ACHN (cell line): ENCODE data around the gene MICALL1.

Experiments used
- DNase-seq: peaks from one replicate; pipeline ENCODE4 v3.0.0-alpha.2; 2015
- in situ Hi-C: cut with HindIII; loops from 2 replicates; pipeline ENCODE4 v1.10.0; 2017; ENCODE audit warnings: low sequenced_read_pairs, low pct_ligation_motif_present, low pct_unique_long_range_greater_than_20kb

MICALL1 gene

GRCh38 chr22:37898441-37899181, 7.5 kb upstream of the MICALL1 start:
- in situ Hi-C loops, result no loop called here
- no peak for DNase-seq

DNA sequence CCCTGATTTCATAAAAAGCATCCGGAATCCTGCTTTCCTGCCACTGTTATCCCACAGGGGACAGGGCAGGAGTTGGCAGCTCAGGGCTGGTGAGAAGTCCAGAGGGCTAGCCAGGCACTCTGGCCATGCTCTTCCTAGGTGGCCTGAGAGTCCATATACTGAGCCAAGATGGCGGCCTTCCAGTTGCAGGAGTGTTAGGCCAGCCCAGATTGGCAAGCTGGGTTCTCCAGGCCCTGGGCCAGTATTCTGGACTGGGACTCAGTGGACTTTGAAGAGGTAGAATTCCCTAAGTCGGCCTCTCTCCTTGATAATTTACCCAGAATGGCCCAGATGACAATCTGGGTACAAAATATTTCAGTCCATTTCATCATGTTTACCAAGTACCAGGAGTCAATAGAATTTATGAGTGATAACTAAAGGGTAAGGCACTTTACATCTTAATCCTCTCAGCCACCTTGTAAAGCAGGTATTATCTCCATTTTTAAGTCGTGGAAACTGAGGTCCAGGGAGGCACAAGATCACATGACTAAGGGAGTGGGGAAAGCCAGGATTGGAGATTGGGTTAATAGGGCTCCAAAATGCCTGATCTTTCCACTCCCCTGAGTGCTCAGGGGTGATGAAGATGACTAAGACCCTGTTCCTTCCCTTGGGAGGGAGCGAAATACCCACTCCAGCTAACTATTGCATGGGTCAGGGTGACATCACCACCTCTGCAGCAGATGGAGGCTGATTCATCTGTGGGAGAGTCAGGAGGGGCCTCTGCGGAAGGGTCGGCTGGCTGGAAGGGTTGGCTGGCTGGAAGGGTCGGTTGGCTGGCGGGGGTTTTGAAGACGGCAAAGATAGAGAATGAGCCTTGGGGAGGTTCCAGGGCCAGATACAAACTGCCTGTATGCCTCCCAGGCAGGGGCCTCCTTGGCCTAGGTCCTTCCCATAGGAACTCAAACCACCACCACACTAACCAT, 1.2 kb upstream of the MICALL1 start:
- peak; percentile 94 for DNase-seq
- in situ Hi-C loops, result no loop called here

DNA sequence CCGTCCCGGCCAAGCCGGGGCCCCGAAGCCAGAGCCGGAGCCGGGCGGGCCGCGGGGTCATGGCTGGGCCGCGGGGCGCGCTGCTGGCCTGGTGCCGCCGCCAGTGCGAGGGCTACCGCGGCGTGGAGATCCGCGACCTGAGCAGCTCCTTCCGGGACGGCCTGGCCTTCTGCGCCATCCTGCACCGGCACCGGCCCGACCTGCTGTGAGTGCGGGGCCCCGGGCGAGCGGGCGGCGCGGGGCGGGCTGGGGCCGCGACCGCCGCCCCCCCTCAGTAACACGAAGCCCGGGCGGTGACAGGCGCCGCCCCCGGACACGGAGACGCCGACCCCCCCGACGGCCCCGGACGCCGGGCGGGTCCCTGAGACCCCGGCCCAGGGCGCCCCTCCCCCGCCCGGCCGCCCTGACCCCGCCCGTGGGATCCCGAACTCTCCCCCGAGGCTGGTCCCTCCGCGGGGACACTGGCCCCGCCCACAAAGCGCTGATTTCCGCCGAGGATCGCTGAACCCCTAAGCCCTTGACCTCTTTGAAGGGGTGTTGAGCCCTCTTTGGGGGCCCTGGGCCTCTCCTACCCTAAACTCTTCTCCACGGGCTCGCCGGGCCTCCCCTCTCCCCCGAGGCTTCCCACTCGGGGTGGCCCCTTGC, 389 bp downstream of the MICALL1 start:
- peak; percentile 19 for DNase-seq

GRCh38 chr22:37907036-37907954, 1.2 kb downstream of the MICALL1 start:
- DNase-seq, result no peak
- in situ Hi-C loops, result no loop called here

More for the DNA sequence above, 389 bp downstream of the MICALL1 start:
- in situ Hi-C loops, result no loop called here

DNA sequence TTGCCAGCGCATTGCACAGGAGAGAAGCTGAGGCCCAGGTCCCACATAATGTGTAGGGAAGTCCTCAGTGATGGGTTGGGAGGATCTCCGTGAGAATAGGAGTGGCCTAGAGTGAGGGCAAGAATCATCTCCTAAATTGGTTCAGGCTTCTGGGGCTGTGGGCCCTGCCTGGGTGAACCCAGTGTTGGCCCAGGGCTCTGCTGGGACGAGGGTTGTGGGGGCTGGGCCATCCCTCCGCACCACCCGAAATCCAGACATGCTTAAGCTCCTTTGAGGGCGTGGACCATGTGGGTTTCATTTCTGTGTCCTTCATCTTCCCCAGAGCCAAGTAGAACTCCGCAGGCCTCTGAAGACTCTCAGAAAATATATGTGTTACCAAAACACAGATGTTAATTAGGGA, 3.7 kb downstream of the MICALL1 start:
- no peak for DNase-seq
- in situ Hi-C loops, result no loop called here

GRCh38 chr22:37910890-37911672, 5.0 kb downstream of the MICALL1 start:
- in situ Hi-C loops, result no loop called here
- DNase-seq, result no peak

- in situ Hi-C loops, result no loop called here
- no peak for DNase-seq
Observed at GRCh38 chr22:37911697-37912096, 5.6 kb downstream of the MICALL1 start.

GRCh38 chr22:37912171-37912570, 6.1 kb downstream of the MICALL1 start:
- in situ Hi-C loops, result no loop called here
- DNase-seq, result no peak

DNA sequence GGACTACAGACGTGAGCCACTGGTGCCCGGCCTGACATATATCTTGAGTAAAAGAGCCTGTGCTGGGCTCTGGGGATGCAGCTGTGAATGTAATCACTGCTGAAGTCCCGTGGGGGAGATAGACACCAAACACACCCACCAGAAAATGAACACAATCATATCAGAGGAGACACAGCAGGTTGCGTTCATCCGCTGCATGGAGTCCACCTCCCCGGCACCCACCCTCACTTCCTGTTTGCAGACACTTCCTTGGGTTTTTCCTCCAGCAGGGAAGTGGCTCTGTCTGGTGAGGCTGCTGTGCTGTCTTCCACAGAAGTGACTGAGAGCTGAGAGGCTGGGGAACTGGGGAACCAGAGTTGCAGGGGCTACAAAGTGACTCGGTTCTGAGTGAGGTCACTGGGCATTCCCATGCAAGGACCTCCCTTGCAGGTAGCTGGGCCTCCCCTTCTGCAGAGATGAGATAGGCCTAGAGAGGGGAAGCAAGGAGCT, 7.2 kb downstream of the MICALL1 start:
- DNase-seq, result no peak
- in situ Hi-C loops, result no loop called here

GRCh38 chr22:37916311-37916710, 10.2 kb downstream of the MICALL1 start:
- no peak for DNase-seq
- in situ Hi-C loops, result no loop called here

DNA sequence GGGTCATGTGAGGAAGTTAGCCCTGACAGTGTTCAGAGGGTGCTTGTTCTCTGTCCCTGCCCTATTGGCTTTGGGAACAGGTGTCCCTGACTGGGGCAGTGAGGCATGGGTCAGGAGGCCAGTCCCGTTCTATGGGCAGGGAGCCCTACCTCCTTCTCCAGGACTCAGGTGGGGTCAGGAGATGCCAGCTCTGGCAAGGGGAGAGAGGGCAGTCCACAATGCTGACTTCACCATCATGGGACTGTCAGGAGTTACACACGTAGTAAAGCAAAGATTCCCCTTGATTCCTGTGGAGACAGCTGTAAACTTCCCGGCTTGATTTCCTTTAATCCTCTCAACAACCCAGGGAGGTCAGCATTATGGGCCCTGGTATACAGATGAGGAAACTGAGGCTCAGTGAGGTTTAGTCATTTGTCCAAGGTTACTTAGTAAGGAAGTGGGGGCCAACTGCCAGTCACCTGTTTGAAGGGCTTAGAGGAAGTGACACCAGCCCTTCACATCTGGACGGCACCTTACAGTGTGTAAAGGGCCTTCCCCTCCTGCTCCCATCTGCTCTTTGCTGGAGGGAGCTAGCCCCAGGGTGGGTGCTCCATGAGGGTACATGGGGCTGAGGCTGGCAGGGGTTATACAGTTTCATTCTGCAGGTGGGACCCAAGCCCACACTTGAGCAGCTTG, 11.9 kb downstream of the MICALL1 start:
- DNase-seq, result no peak
- in situ Hi-C loops, result no loop called here

- in situ Hi-C loops, result no loop called here
- no peak for DNase-seq
Observed at GRCh38 chr22:37918580-37919270, 12.6 kb downstream of the MICALL1 start.

DNA sequence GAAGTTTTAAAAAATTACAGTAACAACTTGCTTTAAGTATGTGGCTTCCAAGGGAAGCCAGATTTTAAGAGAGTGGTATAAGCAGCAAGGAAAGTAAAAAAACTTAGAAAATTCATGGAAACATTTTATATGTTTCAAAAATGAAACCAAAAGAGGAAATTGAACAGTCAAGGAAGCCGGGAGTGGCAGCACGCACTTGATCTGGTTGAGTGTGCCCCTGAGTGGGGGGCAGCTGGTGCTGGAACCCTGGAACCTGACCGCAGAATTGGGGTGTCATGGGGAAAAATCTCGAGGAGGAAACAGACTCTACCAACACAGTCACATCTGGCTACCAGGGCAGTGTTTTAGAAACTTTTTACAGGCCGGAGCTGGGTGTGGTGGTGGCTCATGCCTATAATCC, 14.0 kb downstream of the MICALL1 start:
- no peak for DNase-seq
- in situ Hi-C loops, result no loop called here

GRCh38 chr22:37922191-37922590, 16.1 kb downstream of the MICALL1 start:
- in situ Hi-C loops, result no loop called here
- DNase-seq, result no peak

DNA sequence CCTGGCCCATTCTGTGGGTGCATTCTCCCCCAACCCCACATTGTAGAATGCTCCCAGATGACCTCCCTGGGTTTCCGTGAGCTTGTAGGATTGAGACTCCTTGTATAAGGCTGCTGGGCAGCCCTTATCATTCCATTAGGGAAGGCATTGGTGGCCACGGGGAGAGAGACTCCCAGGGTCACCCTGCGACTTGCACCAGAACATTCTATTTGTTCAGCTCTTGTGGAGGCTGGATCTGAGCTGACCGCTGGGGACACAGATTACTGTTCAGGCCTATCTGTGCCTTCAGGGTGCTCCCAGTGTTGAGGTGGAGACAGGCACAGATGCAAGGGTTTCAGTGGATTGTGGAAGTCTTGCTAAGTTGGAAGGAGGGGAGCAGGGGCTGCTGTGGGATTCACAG, 17.8 kb downstream of the MICALL1 start:
- DNase-seq, result no peak
- in situ Hi-C loops, result no loop called here

- DNase-seq, result no peak
- in situ Hi-C loops, result no loop called here
Observed at GRCh38 chr22:37924386-37925065, 18.4 kb downstream of the MICALL1 start.
